GM19463 (cell line): ENCODE measurements around the gene NPW.
"Not testable (repeated sequence)": the region's sequence is repeated elsewhere in the genome, so short reads cannot be mapped to it uniquely, and the experiment has no call there.

Experiments used
- ATAC-seq: cut with Tn5 transposase; IDR thresholded peaks from one replicate; pipeline ENCODE4 v1.9.1; 2021; ENCODE audit warnings: mild to moderate bottlenecking, moderate library complexity; ENCODE audit not compliant: unreplicated experiment

Gene NPW

GRCh38 chr16:2019921-2020831 lies 591 bp downstream of the NPW start:
- ATAC-seq, result no peak

- no peak for ATAC-seq
These were observed 3.1 kb downstream of the NPW start for GRCh38 chr16:2022723-2023091.

GRCh38 chr16:2023092-2024031 lies 3.8 kb downstream of the NPW start:
- peak; percentile 65 for ATAC-seq

GRCh38 chr16:2024032-2024420 lies 4.4 kb downstream of the NPW start:
- no peak for ATAC-seq

- ATAC-seq, result no peak
These were observed 5.7 kb downstream of the NPW start for GRCh38 chr16:2025251-2025650.

GRCh38 chr16:2025878-2026460 lies 6.4 kb downstream of the NPW start:
- no peak for ATAC-seq

- ATAC-seq, result no peak
These were observed 7.0 kb downstream of the NPW start, which contains the start of gene NHERF2 for GRCh38 chr16:2026461-2027023. Gene NHERF2 (plus strand): TSS chr16:2026902. CDS start chr16:2027006, 104 bp downstream.

GRCh38 chr16:2027024-2028010 lies 7.7 kb downstream of the NPW start:
- ATAC-seq, result no peak

- no peak for ATAC-seq
These were observed 8.6 kb downstream of the NPW start for GRCh38 chr16:2028146-2028545.

- no peak for ATAC-seq
These were observed 9.1 kb downstream of the NPW start for GRCh38 chr16:2028620-2029220.

GRCh38 chr16:2029350-2029749 lies 9.8 kb downstream of the NPW start:
- ATAC-seq, result no peak

- ATAC-seq, result no peak
These were observed 10.5 kb downstream of the NPW start for GRCh38 chr16:2030036-2030435.

- no peak for ATAC-seq
These were observed 11.5 kb downstream of the NPW start for GRCh38 chr16:2031081-2031577.

GRCh38 chr16:2032285-2033056 lies 12.9 kb downstream of the NPW start:
- no peak for ATAC-seq

GRCh38 chr16:2033057-2033908 lies 13.7 kb downstream of the NPW start:
- ATAC-seq, result no peak

- ATAC-seq, result not testable (repeated sequence)
These were observed 14.5 kb downstream of the NPW start for GRCh38 chr16:2033909-2034695.
